ENCODE measurements around the gene FASTKD1.

The FASTKD1 gene

GRCh38 chr2:169495310-169495928 is 78.2 kb downstream of the FASTKD1 start:
- DNase-seq = no peak

GRCh38 chr2:169493360-169493759 is 80.3 kb downstream of the FASTKD1 start:
- DNase-seq = no peak

- DNase-seq = no peak
Observed at GRCh38 chr2:169491378-169491777, 82.3 kb downstream of the FASTKD1 start.

GRCh38 chr2:169490834-169491233 is 82.8 kb downstream of the FASTKD1 start:
- no peak for DNase-seq

GRCh38 chr2:169486487-169486886 is 87.2 kb downstream of the FASTKD1 start:
- no peak for DNase-seq

GRCh38 chr2:169485650-169486138 is 88.0 kb downstream of the FASTKD1 start:
- DNase-seq = no peak

GRCh38 chr2:169480079-169480465 is 93.6 kb downstream of the FASTKD1 start:
- no peak for DNase-seq
